WTC11 (cell line): ENCODE results near the gene HDAC9. TPM values are rescaled to one million over a fixed set of nuclear protein-coding genes. Genes with fewer than 3 reads are reported as not detected.

Experiments
- ATAC-seq: fragments of 200-7000 bp; cut with Tn5 transposase; 2 replicates; pipeline ENCODE4 v1.10.0; 2021; ENCODE audit warnings: mild to moderate bottlenecking, moderate library complexity
- CTCF ChIA-PET: fragments of 300-600 bp; sonication (Branson Sonifier 250); formaldehyde crosslinking; loops from one replicate; lab custom pipeline; 2021; ENCODE audit warnings: antibody characterized with exemption; lab: Charles Lee
- POLR2A ChIA-PET: fragments of 350-600 bp; sonication (Branson Sonifier 250); formaldehyde crosslinking; loops from one replicate; lab custom pipeline; 2021; ENCODE audit warnings: antibody characterized with exemption; lab: Charles Lee
- DNase-seq: peaks from one replicate; pipeline ENCODE4 v3.0.0; 2021; ENCODE audit warnings: low spot score
- H3K27ac Mint-ChIP-seq: 2 replicates; pipeline ENCODE4 v1.8.0; 2021; ENCODE audit warnings: mixed read lengths
- H3K27me3 Mint-ChIP-seq: 2 replicates; pipeline ENCODE4 v1.8.0; 2021; ENCODE audit warnings: low read depth, mild to moderate bottlenecking, moderate library complexity, mixed read lengths
- H3K36me3 Mint-ChIP-seq: 2 replicates; pipeline ENCODE4 v1.8.0; 2021; ENCODE audit warnings: mixed read lengths
- H3K4me1 Mint-ChIP-seq: 2 replicates; pipeline ENCODE4 v1.8.0; 2022; ENCODE audit warnings: mixed read lengths
- H3K4me3 Mint-ChIP-seq: 2 replicates; pipeline ENCODE4 v1.8.0; 2021; ENCODE audit warnings: mild to moderate bottlenecking, moderate library complexity, mixed read lengths
- H3K9me3 Mint-ChIP-seq: 2 replicates; pipeline ENCODE4 v1.8.0; 2021; ENCODE audit warnings: mixed read lengths
- ATF1 ChIP-seq: sonication (generic); formaldehyde crosslinking; IDR thresholded peaks from 2 replicates; pipeline ENCODE4 v1.8.1; 2023; ENCODE audit warnings: mild to moderate bottlenecking, moderate library complexity, missing genetic modification reagents
- CBFB ChIP-seq: sonication (generic); formaldehyde crosslinking; IDR thresholded peaks from 2 replicates; pipeline ENCODE4 v1.8.1; 2022; ENCODE audit warnings: mild to moderate bottlenecking, low read depth, missing genetic modification reagents
- CREB1 ChIP-seq: sonication (generic); formaldehyde crosslinking; IDR thresholded peaks from 2 replicates; pipeline ENCODE4 v1.8.0; 2023; ENCODE audit warnings: mild to moderate bottlenecking, missing genetic modification reagents
- ETV6 ChIP-seq: sonication (generic); formaldehyde crosslinking; IDR thresholded peaks from 2 replicates; pipeline ENCODE4 v1.8.1; 2022; ENCODE audit warnings: mild to moderate bottlenecking, missing genetic modification reagents
- NFATC4 ChIP-seq: fragments of 250-450 bp; sonication (Bioruptor Pico); IDR thresholded peaks from 2 replicates; pipeline ENCODE4 v1.9.0; 2021; ENCODE audit warnings: mild to moderate bottlenecking
- NFE2L1 ChIP-seq: sonication (generic); formaldehyde crosslinking; IDR thresholded peaks from 2 replicates; pipeline ENCODE4 v1.8.1; 2023; ENCODE audit warnings: missing genetic modification reagents
- NFYB ChIP-seq: sonication (generic); formaldehyde crosslinking; conservative IDR thresholded peaks from 2 replicates; pipeline ENCODE4 v1.8.0; 2022; ENCODE audit warnings: low read depth, missing genetic modification reagents
- RORB ChIP-seq: fragments of 250-450 bp; sonication (Bioruptor Pico); IDR thresholded peaks from 2 replicates; pipeline ENCODE4 v1.9.0; 2021; ENCODE audit warnings: mild to moderate bottlenecking
- ZNF138 ChIP-seq: sonication (generic); formaldehyde crosslinking; conservative IDR thresholded peaks from 2 replicates; pipeline ENCODE4 v1.8.1; 2022; ENCODE audit warnings: mild to moderate bottlenecking, moderate library complexity, missing genetic modification reagents
- ZNF219 ChIP-seq: sonication (generic); formaldehyde crosslinking; IDR thresholded peaks from 2 replicates; pipeline ENCODE4 v1.8.0; 2023; ENCODE audit warnings: missing genetic modification reagents, mild to moderate bottlenecking, borderline replicate concordance
- ZNF232 ChIP-seq: sonication (generic); formaldehyde crosslinking; IDR thresholded peaks from 2 replicates; pipeline ENCODE4 v1.8.0; 2022; ENCODE audit warnings: mild to moderate bottlenecking, missing genetic modification reagents
- total RNA-seq: library from RNA; stranded (reverse); gene quantifications from 3 replicates; pipeline ENCODE4 v1.2.3, GENCODE V29; 2021
- TF ChIP-seq, protein P1 (sequence below): sonication (generic); formaldehyde crosslinking; conservative IDR thresholded peaks from 2 replicates; pipeline ENCODE4 v1.8.1; 2023; ENCODE audit warnings: mild to moderate bottlenecking, low read depth, missing genetic modification reagents, moderate library complexity
- TF ChIP-seq, protein P2 (sequence below): fragments of 250-450 bp; sonication (Bioruptor Pico); IDR thresholded peaks from 2 replicates; pipeline ENCODE4 v1.8.0; 2021; ENCODE audit warnings: mild to moderate bottlenecking
- TF ChIP-seq, protein P3 (sequence below): sonication (generic); formaldehyde crosslinking; conservative IDR thresholded peaks from 2 replicates; pipeline ENCODE4 v1.8.1; 2022; ENCODE audit warnings: mild to moderate bottlenecking, missing genetic modification reagents
- TF ChIP-seq, protein P4 (sequence below): sonication (generic); formaldehyde crosslinking; IDR thresholded peaks from 2 replicates; pipeline ENCODE4 v1.8.0; 2022; ENCODE audit warnings: mild to moderate bottlenecking, missing genetic modification reagents
- TF ChIP-seq, protein P5 (sequence below): sonication (generic); formaldehyde crosslinking; IDR thresholded peaks from 2 replicates; pipeline ENCODE4 v1.8.1; 2022; ENCODE audit warnings: mild to moderate bottlenecking, missing genetic modification reagents, moderate library complexity, borderline replicate concordance
- TF ChIP-seq, protein P6 (sequence below): sonication (generic); formaldehyde crosslinking; IDR thresholded peaks from 2 replicates; pipeline ENCODE4 v1.8.0; 2022; ENCODE audit warnings: missing genetic modification reagents
- TF ChIP-seq, protein P7 (sequence below): sonication (generic); formaldehyde crosslinking; IDR thresholded peaks from 2 replicates; pipeline ENCODE4 v1.8.1; 2022; ENCODE audit warnings: low read depth, missing genetic modification reagents, borderline replicate concordance
- TF ChIP-seq, protein P8 (sequence below): sonication (generic); formaldehyde crosslinking; IDR thresholded peaks from 2 replicates; pipeline ENCODE4 v1.8.1; 2022; ENCODE audit warnings: mild to moderate bottlenecking, moderate library complexity, missing genetic modification reagents

The HDAC9 gene
- total RNA-seq, 1 experiment from 2014 or later, result 18.8 TPM

DNA sequence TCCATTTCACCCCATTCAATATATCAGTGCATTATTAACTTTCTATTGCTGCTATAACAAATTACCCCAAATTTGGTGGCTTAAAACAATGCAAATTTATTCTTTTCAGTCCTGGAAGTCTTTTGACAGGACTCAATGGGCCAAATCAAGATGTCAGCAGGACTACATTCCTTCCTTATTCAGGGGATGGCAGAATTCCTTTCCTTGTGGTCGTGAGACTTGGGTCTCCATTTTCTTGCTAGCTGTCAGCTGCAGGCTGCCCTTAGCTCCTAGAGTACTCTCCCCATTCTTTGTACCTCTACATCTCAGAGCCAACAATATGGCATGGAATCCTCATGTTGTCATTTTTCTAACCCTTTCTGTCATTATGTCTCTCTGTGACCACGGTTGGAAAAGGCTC is 310.6 kb downstream of the HDAC9 start (continued):
- no peak for TF ChIP-seq CBFB (CRISPR knock-in tag)

DNA sequence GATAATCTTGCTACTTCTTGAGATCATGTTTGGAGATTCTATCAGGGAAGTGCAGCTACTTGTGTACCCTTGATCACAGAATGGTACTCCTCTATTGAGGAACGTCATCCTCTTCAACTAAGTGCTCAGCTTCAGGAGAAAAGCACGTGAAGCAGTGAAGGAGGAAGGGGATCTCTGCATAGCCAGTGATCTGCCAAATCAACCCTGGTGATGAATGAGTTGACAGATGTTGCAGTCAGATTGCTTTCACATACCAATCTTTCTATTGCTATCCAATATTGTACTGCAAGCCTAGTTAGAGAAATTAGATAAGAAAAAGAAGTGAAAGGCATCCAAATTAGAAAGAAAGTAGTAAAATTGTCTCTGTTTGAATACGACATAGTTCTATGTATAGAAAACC is 312.5 kb downstream of the HDAC9 start:
- CTCF ChIA-PET, result no interaction called here
- peaks cover 3% of the 10 kb centered on the region; the same call in 1 of the 2 replicates for H3K36me3 Mint-ChIP-seq
- TF ChIP-seq, protein P1, sequence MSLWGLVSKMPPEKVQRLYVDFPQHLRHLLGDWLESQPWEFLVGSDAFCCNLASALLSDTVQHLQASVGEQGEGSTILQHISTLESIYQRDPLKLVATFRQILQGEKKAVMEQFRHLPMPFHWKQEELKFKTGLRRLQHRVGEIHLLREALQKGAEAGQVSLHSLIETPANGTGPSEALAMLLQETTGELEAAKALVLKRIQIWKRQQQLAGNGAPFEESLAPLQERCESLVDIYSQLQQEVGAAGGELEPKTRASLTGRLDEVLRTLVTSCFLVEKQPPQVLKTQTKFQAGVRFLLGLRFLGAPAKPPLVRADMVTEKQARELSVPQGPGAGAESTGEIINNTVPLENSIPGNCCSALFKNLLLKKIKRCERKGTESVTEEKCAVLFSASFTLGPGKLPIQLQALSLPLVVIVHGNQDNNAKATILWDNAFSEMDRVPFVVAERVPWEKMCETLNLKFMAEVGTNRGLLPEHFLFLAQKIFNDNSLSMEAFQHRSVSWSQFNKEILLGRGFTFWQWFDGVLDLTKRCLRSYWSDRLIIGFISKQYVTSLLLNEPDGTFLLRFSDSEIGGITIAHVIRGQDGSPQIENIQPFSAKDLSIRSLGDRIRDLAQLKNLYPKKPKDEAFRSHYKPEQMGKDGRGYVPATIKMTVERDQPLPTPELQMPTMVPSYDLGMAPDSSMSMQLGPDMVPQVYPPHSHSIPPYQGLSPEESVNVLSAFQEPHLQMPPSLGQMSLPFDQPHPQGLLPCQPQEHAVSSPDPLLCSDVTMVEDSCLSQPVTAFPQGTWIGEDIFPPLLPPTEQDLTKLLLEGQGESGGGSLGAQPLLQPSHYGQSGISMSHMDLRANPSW (CRISPR knock-in tag), result no peak
- DNase-seq, result no peak
- H3K27me3 Mint-ChIP-seq, result no peaks in the 10 kb centered on the region
- H3K9me3 Mint-ChIP-seq, result peaks cover 6% of the 10 kb centered on the region
- no peak overlapping the region for H3K27ac Mint-ChIP-seq
- peaks cover 17% of the 10 kb centered on the region for H3K4me1 Mint-ChIP-seq
- no peak for ATAC-seq
- POLR2A ChIA-PET, result no interaction called here
- no peak overlapping the region for H3K4me3 Mint-ChIP-seq

DNA sequence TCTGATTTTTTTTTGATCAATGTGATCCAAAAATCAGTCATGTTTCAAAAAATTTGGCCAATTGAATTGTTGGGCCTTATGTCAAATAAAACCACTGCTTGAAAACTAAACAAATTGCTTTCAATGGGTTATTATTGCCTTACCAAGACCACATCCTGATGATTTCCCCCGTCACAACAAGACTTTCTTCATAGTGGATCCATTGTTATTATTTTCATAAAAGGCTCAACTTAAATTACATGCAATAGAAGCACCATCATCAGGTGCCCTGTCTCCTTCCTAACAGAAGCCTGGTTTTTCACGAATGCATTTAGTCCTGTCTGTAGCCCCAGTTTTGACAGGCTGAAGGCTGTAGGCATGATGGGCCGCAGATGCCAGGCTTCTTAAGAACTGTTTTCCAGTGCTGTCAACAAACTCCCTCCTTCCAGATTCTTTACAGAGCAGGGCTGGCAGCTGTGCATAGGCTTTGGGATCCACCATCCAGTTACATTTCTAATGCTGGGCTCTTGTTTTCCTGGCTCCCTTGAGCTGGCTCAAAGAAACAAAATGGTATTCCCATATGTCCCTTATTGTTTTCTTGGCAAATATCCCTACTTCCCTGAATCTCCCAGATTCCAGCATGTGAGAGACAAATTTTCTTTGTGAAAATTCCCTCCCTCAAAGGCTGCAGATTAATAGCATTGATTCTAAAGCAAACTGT is 319.9 kb downstream of the HDAC9 start:
- ChIA-PET POLR2A (no interaction called here), CTCF (no interaction called here)
- Mint-ChIP-seq H3K27me3 (no peaks in the 10 kb centered on the region), H3K27ac (no peak overlapping the region), H3K9me3 (peaks cover 16% of the 10 kb centered on the region), H3K36me3 (peaks cover 3% of the 10 kb centered on the region; the same call in 1 of the 2 replicates), H3K4me1 (peaks cover 4% of the 10 kb centered on the region; the same call in 1 of the 2 replicates)
- ATAC-seq, result no peak
- DNase-seq, result no peak
- TF ChIP-seq CREB1 (CRISPR knock-in tag) (no peak), ATF1 (CRISPR knock-in tag) (no peak), NFYB (CRISPR knock-in tag) (no peak), RORB (no peak), ETV6 (CRISPR knock-in tag) (no peak), NFE2L1 (CRISPR knock-in tag) (no peak), ZNF219 (no peak), ZNF232 (no peak), NFATC4 (CRISPR knock-in tag) (no peak), ZNF138 (CRISPR knock-in tag) (no peak)
- TF ChIP-seq, protein P2, sequence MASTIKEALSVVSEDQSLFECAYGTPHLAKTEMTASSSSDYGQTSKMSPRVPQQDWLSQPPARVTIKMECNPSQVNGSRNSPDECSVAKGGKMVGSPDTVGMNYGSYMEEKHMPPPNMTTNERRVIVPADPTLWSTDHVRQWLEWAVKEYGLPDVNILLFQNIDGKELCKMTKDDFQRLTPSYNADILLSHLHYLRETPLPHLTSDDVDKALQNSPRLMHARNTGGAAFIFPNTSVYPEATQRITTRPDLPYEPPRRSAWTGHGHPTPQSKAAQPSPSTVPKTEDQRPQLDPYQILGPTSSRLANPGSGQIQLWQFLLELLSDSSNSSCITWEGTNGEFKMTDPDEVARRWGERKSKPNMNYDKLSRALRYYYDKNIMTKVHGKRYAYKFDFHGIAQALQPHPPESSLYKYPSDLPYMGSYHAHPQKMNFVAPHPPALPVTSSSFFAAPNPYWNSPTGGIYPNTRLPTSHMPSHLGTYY (CRISPR knock-in tag), result no peak
- TF ChIP-seq, protein P3, sequence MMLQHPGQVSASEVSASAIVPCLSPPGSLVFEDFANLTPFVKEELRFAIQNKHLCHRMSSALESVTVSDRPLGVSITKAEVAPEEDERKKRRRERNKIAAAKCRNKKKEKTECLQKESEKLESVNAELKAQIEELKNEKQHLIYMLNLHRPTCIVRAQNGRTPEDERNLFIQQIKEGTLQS (CRISPR knock-in tag), result no peak
- TF ChIP-seq, protein P4, sequence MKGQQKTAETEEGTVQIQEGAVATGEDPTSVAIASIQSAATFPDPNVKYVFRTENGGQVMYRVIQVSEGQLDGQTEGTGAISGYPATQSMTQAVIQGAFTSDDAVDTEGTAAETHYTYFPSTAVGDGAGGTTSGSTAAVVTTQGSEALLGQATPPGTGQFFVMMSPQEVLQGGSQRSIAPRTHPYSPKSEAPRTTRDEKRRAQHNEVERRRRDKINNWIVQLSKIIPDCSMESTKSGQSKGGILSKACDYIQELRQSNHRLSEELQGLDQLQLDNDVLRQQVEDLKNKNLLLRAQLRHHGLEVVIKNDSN, result no peak
- TF ChIP-seq, protein P5, sequence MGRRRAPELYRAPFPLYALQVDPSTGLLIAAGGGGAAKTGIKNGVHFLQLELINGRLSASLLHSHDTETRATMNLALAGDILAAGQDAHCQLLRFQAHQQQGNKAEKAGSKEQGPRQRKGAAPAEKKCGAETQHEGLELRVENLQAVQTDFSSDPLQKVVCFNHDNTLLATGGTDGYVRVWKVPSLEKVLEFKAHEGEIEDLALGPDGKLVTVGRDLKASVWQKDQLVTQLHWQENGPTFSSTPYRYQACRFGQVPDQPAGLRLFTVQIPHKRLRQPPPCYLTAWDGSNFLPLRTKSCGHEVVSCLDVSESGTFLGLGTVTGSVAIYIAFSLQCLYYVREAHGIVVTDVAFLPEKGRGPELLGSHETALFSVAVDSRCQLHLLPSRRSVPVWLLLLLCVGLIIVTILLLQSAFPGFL (CRISPR knock-in tag), result no peak
- TF ChIP-seq, protein P6, sequence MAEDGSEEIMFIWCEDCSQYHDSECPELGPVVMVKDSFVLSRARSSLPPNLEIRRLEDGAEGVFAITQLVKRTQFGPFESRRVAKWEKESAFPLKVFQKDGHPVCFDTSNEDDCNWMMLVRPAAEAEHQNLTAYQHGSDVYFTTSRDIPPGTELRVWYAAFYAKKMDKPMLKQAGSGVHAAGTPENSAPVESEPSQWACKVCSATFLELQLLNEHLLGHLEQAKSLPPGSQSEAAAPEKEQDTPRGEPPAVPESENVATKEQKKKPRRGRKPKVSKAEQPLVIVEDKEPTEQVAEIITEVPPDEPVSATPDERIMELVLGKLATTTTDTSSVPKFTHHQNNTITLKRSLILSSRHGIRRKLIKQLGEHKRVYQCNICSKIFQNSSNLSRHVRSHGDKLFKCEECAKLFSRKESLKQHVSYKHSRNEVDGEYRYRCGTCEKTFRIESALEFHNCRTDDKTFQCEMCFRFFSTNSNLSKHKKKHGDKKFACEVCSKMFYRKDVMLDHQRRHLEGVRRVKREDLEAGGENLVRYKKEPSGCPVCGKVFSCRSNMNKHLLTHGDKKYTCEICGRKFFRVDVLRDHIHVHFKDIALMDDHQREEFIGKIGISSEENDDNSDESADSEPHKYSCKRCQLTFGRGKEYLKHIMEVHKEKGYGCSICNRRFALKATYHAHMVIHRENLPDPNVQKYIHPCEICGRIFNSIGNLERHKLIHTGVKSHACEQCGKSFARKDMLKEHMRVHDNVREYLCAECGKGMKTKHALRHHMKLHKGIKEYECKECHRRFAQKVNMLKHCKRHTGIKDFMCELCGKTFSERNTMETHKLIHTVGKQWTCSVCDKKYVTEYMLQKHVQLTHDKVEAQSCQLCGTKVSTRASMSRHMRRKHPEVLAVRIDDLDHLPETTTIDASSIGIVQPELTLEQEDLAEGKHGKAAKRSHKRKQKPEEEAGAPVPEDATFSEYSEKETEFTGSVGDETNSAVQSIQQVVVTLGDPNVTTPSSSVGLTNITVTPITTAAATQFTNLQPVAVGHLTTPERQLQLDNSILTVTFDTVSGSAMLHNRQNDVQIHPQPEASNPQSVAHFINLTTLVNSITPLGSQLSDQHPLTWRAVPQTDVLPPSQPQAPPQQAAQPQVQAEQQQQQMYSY (CRISPR knock-in tag), result no peak
- TF ChIP-seq, protein P7, sequence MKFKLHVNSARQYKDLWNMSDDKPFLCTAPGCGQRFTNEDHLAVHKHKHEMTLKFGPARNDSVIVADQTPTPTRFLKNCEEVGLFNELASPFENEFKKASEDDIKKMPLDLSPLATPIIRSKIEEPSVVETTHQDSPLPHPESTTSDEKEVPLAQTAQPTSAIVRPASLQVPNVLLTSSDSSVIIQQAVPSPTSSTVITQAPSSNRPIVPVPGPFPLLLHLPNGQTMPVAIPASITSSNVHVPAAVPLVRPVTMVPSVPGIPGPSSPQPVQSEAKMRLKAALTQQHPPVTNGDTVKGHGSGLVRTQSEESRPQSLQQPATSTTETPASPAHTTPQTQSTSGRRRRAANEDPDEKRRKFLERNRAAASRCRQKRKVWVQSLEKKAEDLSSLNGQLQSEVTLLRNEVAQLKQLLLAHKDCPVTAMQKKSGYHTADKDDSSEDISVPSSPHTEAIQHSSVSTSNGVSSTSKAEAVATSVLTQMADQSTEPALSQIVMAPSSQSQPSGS, result no peak
- TF ChIP-seq, protein P8, sequence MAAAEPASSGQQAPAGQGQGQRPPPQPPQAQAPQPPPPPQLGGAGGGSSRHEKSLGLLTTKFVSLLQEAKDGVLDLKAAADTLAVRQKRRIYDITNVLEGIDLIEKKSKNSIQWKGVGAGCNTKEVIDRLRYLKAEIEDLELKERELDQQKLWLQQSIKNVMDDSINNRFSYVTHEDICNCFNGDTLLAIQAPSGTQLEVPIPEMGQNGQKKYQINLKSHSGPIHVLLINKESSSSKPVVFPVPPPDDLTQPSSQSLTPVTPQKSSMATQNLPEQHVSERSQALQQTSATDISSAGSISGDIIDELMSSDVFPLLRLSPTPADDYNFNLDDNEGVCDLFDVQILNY (CRISPR knock-in tag), result no peak
- TF ChIP-seq, all 79 proteins: peak for 0
- H3K4me3 Mint-ChIP-seq, result no peak overlapping the region
